ENCODE results near the gene SLC25A30. TPM values are rescaled to one million over a fixed set of nuclear protein-coding genes. Genes with fewer than 3 reads are reported as not detected.

Gene SLC25A30
- total RNA-seq, 1 experiment from 2014 or later, result 6.3 TPM

- Histone ChIP-seq H3K27ac (ENCODE audit: insufficient read length, low read depth, low read length) (no peak overlapping the region), H3K9me3 (ENCODE audit: control insufficient read depth, low read depth, low read length) (no peaks in the 10 kb centered on the region), H3K79me1 (ENCODE audit: insufficient read depth, low read depth, low read length, poor library complexity, severe bottlenecking) (no peaks in the 10 kb centered on the region), H2BK15ac (ENCODE audit: low read depth, low read length) (no peak overlapping the region), H3K79me2 (ENCODE audit: insufficient read depth, low read length) (no peaks in the 10 kb centered on the region), H3T11ph (ENCODE audit: low read length) (no peak overlapping the region), H3K56ac (ENCODE audit: insufficient read length, low read depth, low read length) (no peak overlapping the region), H2AK5ac (ENCODE audit: insufficient read length, low read length) (no peak overlapping the region), H4K91ac (ENCODE audit: insufficient read length, low read depth, low read length) (no peak overlapping the region), H2AFZ (ENCODE audit: low read length) (no peak overlapping the region), H3K9ac (ENCODE audit: extremely low read depth, insufficient read length, low read length) (peak overlapping the region; percentile 35), H2BK12ac (ENCODE audit: insufficient read length, low read depth, low read length) (no peak overlapping the region), H3K23ac (ENCODE audit: insufficient read length, low read depth, low read length) (no peak overlapping the region), H2BK20ac (ENCODE audit: low read depth, low read length, poor library complexity, severe bottlenecking) (no peak overlapping the region), H3K14ac (ENCODE audit: insufficient read depth, low read length) (no peak overlapping the region), H3K4ac (ENCODE audit: low read depth, low read length) (no peak overlapping the region), H3K18ac (ENCODE audit: insufficient read length, low read depth, low read length) (no peak overlapping the region), H4K5ac (ENCODE audit: insufficient read length, low read depth, low read length) (no peak overlapping the region), H4K8ac (replicated peaks; ENCODE audit: insufficient read length, low read depth, low read length) (no peak overlapping the region), H2BK120ac (ENCODE audit: low read depth, low read length, poor library complexity, severe bottlenecking) (no peak overlapping the region), H3K4me2 (ENCODE audit: insufficient read depth, insufficient read length, low read length) (no peak overlapping the region), H3K23me2 (ENCODE audit: insufficient read length, low read depth, low read length, poor library complexity, severe bottlenecking) (no peaks in the 10 kb centered on the region), H2BK5ac (ENCODE audit: insufficient read length, low read length) (no peak overlapping the region), H3K27me3 (ENCODE audit: insufficient read depth, low read length) (no peaks in the 10 kb centered on the region), H4K20me1 (ENCODE audit: control insufficient read depth, insufficient read depth, insufficient read length) (no peaks in the 10 kb centered on the region), H3K4me1 (ENCODE audit: insufficient read depth, low read length) (no peaks in the 10 kb centered on the region)
- WGBS (ENCODE audit: extremely low coverage, insufficient read length, low lambda C conversion rate), result no CpG with 5 or more reads among the region's 4 CpGs
- H3K4me3 Mint-ChIP-seq, result no peak overlapping the region
- H3K36me3 Mint-ChIP-seq (ENCODE audit: insufficient read depth in 1 of 3, low read depth in 3 of 3), result peaks cover 4 to 16% (median 6%) of the 10 kb centered on the region in 3 experiments
- H3K9me3 Mint-ChIP-seq, result peaks cover 1 to 2% of the 10 kb centered on the region in 2 experiments; a peak in 4 of 5 replicates
- H3K27me3 Mint-ChIP-seq (ENCODE audit: low read depth), result no peaks in the 10 kb centered on the region
- no peak for TF ChIP-seq CTCF (conservative IDR thresholded peaks at IDR 0.05)
- peaks cover 23 to 27% of the 10 kb centered on the region in 2 experiments for H3K4me1 Mint-ChIP-seq
- DNase-seq, result no peak
- peak overlapping the region in 1 of 3 experiments; percentile 73; a peak in 3 of 7 replicates for H3K27ac Mint-ChIP-seq
Measured at GRCh38 chr13:45369116-45369515, 49.1 kb downstream of the SLC25A30 start.
